H1 (cell line): ENCODE measurements around the gene AP4M1. TPM values are rescaled to one million over a fixed set of nuclear protein-coding genes. Genes with fewer than 3 reads are reported as not detected.

Source experiments
- CTCF ChIA-PET: fragments of 300-600 bp; sonication (Branson Sonifier 250); formaldehyde crosslinking; loops from one replicate; lab custom pipeline; 2021; ENCODE audit not compliant: partially characterized antibody; lab: Charles Lee
- POLR2A ChIA-PET: fragments of 300-600 bp; sonication (Branson Sonifier 250); formaldehyde crosslinking; loops from one replicate; lab custom pipeline; 2021; ENCODE audit warnings: inconsistent platforms; ENCODE audit not compliant: partially characterized antibody; lab: Charles Lee
- DNase-seq, 2 experiments: peaks; one replicate each; pipeline versions ENCODE4 v3.0.0 to v3.0.0-alpha.2; 2010 to 2022; ENCODE audit warnings: low spot score in 2 of 2, low read depth in 1 of 2, mixed read lengths in 1 of 2
- FAIRE-seq: peaks from 2 replicates; lab custom pipeline; 2011; peaks lifted over from hg19 to GRCh38; lab: Jason Lieb, UNC
- H2AFZ ChIP-seq: 2 replicates; pipeline ENCODE4 v1.8.1; 2012; ENCODE audit warnings: low read length, inconsistent platforms
- H2AK5ac ChIP-seq: 2 replicates; pipeline ENCODE4 v1.6.1; 2013; ENCODE audit warnings: low read depth, low read length
- H2BK120ac ChIP-seq: replicated peaks from 2 replicates; pipeline ENCODE3; 2013; ENCODE audit warnings: low read depth, low read length, inconsistent platforms
- H2BK12ac ChIP-seq: 2 replicates; pipeline ENCODE4 v1.6.1; 2013; ENCODE audit warnings: low read depth, low read length
- H2BK15ac ChIP-seq: 2 replicates; pipeline ENCODE4 v1.6.1; 2013; ENCODE audit warnings: low read length
- H2BK20ac ChIP-seq: 2 replicates; pipeline ENCODE4 v1.6.1; 2013; ENCODE audit warnings: low read length
- H2BK5ac ChIP-seq: 2 replicates; pipeline ENCODE4 v1.6.1; 2013; ENCODE audit warnings: low read depth, low read length
- H3K14ac ChIP-seq: 2 replicates; pipeline ENCODE4 v1.6.1; 2013; ENCODE audit warnings: inconsistent platforms; ENCODE audit not compliant: insufficient read length
- H3K18ac ChIP-seq: 2 replicates; pipeline ENCODE4 v1.6.1; 2013; ENCODE audit warnings: low read length; ENCODE audit errors: extremely low read depth
- H3K23ac ChIP-seq: 2 replicates; pipeline ENCODE4 v1.6.1; 2013; ENCODE audit warnings: inconsistent platforms; ENCODE audit not compliant: insufficient read length
- H3K23me2 ChIP-seq: 2 replicates; pipeline ENCODE4 v1.6.1; 2013; ENCODE audit warnings: low read depth, low read length
- H3K27ac ChIP-seq: 2 replicates; pipeline ENCODE4 v1.6.1; 2011; ENCODE audit warnings: low read depth, low read length, inconsistent platforms
- H3K27me3 ChIP-seq, 4 experiments: replicated peaks in 1 of 4; 1 replicate in 1 of 4; 2 replicates in 3 of 4; pipeline versions ENCODE4 v1.6.1 to v1.8.1; 2011 to 2013; ENCODE audit warnings: low read length in 3 of 4, mild to moderate bottlenecking in 3 of 4, inconsistent platforms in 2 of 4, mixed read lengths in 2 of 4, moderate library complexity in 1 of 4; ENCODE audit not compliant: control insufficient read depth in 3 of 4, insufficient read depth in 3 of 4; ENCODE audit errors: extremely low read depth in 1 of 4
- H3K36me3 ChIP-seq, 4 experiments: 2 replicates each; pipeline versions ENCODE4 v1.6.1 to v1.8.1; 2011 to 2013; ENCODE audit warnings: mild to moderate bottlenecking in 4 of 4, low read length in 3 of 4, moderate library complexity in 2 of 4, control low read depth in 1 of 4, inconsistent platforms in 1 of 4; ENCODE audit not compliant: insufficient read depth in 4 of 4, control insufficient read depth in 2 of 4
- H3K4ac ChIP-seq: replicated peaks from 2 replicates; pipeline ENCODE3; 2013; ENCODE audit warnings: low read length, low read depth, mixed read lengths, inconsistent platforms; ENCODE audit not compliant: insufficient read length
- H3K4me1 ChIP-seq, 4 experiments: replicated peaks in 1 of 4; 1 replicate in 1 of 4; 2 replicates in 3 of 4; pipeline versions ENCODE4 v1.6.1 to v1.8.1; 2011 to 2013; ENCODE audit warnings: low read length in 3 of 4, inconsistent platforms in 2 of 4, mixed read lengths in 1 of 4; ENCODE audit not compliant: insufficient read depth in 4 of 4, control insufficient read depth in 3 of 4
- H3K4me2 ChIP-seq, 2 experiments: 2 replicates each; pipeline versions ENCODE4 v1.6.1 to v1.8.1; 2011 to 2013; ENCODE audit warnings: low read depth in 2 of 2, low read length in 2 of 2, control low read depth in 1 of 2, inconsistent platforms in 1 of 2, mild to moderate bottlenecking in 1 of 2; ENCODE audit not compliant: insufficient read depth in 1 of 2
- H3K4me3 ChIP-seq, 4 experiments: fragments of 200-600, 300-600 bp in 1 of 4; sonication (generic), shearing (Covaris generic), sonication (Bioruptor Twin) in 1 of 4; 2 replicates each; pipeline versions ENCODE4 v1.5.1 to v1.8.1; 2011 to 2016; ENCODE audit warnings: low read length in 4 of 4, low read depth in 3 of 4, control low read depth in 2 of 4, inconsistent platforms in 2 of 4, mild to moderate bottlenecking in 2 of 4, mixed read lengths in 1 of 4, moderate library complexity in 1 of 4; ENCODE audit not compliant: insufficient read depth in 2 of 4; ENCODE audit errors: extremely low read depth in 1 of 4
- H3K56ac ChIP-seq: replicated peaks from 2 replicates; pipeline ENCODE3; 2013; ENCODE audit warnings: low read depth, mild to moderate bottlenecking, mixed read lengths, low read length, inconsistent platforms; ENCODE audit not compliant: insufficient read length
- H3K79me1 ChIP-seq: 2 replicates; pipeline ENCODE4 v1.6.1; 2013; ENCODE audit warnings: low read depth, low read length, control low read depth
- H3K79me2 ChIP-seq, 2 experiments: 2 replicates each; pipeline versions ENCODE4 v1.6.1 to v1.8.1; 2012 to 2013; ENCODE audit warnings: low read length in 2 of 2, mild to moderate bottlenecking in 2 of 2, inconsistent platforms in 1 of 2; ENCODE audit not compliant: insufficient read depth in 2 of 2, control insufficient read depth in 1 of 2
- H3K9ac ChIP-seq, 4 experiments: replicated peaks in 1 of 4; 1 replicate in 1 of 4; 2 replicates in 3 of 4; pipeline versions ENCODE4 v1.6.1 to v1.8.1; 2011 to 2013; ENCODE audit warnings: low read depth in 3 of 4, low read length in 3 of 4, control low read depth in 2 of 4, mild to moderate bottlenecking in 2 of 4, moderate library complexity in 2 of 4, inconsistent platforms in 1 of 4; ENCODE audit errors: extremely low read depth in 1 of 4
- H3K9me3 ChIP-seq, 2 experiments: 2 replicates each; pipeline versions ENCODE4 v1.6.1 to v1.8.1; 2012 to 2013; ENCODE audit warnings: mild to moderate bottlenecking in 2 of 2, moderate library complexity in 2 of 2, control low read depth in 1 of 2, inconsistent platforms in 1 of 2, low read depth in 1 of 2, low read length in 1 of 2, mixed read lengths in 1 of 2; ENCODE audit not compliant: insufficient read depth in 2 of 2
- H4K20me1 ChIP-seq, 2 experiments: replicated peaks in 1 of 2; 2 replicates each; pipeline versions ENCODE3 to v1.8.1; 2011 to 2013; ENCODE audit warnings: inconsistent platforms in 2 of 2, low read length in 2 of 2, mild to moderate bottlenecking in 1 of 2; ENCODE audit not compliant: insufficient read depth in 2 of 2, control insufficient read depth in 1 of 2
- H4K5ac ChIP-seq: 2 replicates; pipeline ENCODE4 v1.6.1; 2013; ENCODE audit warnings: low read length, low read depth, mixed read lengths, inconsistent platforms; ENCODE audit not compliant: insufficient read length
- H4K8ac ChIP-seq: 2 replicates; pipeline ENCODE4 v1.8.0; 2013; ENCODE audit warnings: mild to moderate bottlenecking, moderate library complexity, low read length, inconsistent platforms; ENCODE audit not compliant: insufficient read depth; ENCODE audit errors: extremely low read depth
- H4K91ac ChIP-seq: replicated peaks from 2 replicates; pipeline ENCODE3; 2013; ENCODE audit warnings: low read length, mixed read lengths, inconsistent platforms; ENCODE audit not compliant: insufficient read length
- CTBP2 ChIP-seq: IDR thresholded peaks from 2 replicates; pipeline ENCODE4 v1.7.0; 2011; ENCODE audit warnings: borderline replicate concordance, mild to moderate bottlenecking, moderate library complexity, mixed read lengths, low read length; ENCODE audit not compliant: insufficient read depth, insufficient read length
- EP300 ChIP-seq, 2 experiments: IDR thresholded peaks; 1 replicate in 1 of 2; 2 replicates in 1 of 2; pipeline ENCODE4 v1.6.1; 2011 to 2012; ENCODE audit warnings: low read depth in 2 of 2, low read length in 2 of 2, mild to moderate bottlenecking in 2 of 2, borderline replicate concordance in 1 of 2, inconsistent platforms in 1 of 2, moderate library complexity in 1 of 2
- KDM5A ChIP-seq: fragments of 200-600 bp; IDR thresholded peaks from 2 replicates; pipeline ENCODE4 v1.7.1; 2012; ENCODE audit warnings: mild to moderate bottlenecking, low read length, inconsistent platforms, mixed read lengths
- MAX ChIP-seq: IDR thresholded peaks from 2 replicates; pipeline ENCODE4 v1.6.1; 2012; ENCODE audit warnings: inconsistent platforms
- PHF8 ChIP-seq: fragments of 200-600 bp; sonication (generic); conservative IDR thresholded peaks from 2 replicates; pipeline ENCODE4 v1.7.1; 2012; ENCODE audit warnings: low read depth, mild to moderate bottlenecking, inconsistent platforms, low read length, moderate library complexity
- TAF1 ChIP-seq: IDR thresholded peaks from 2 replicates; pipeline ENCODE4 v1.6.1; 2011; ENCODE audit warnings: mild to moderate bottlenecking, low read depth, low read length
- WGBS, 2 experiments: shearing (Covaris generic) in 1 of 2; methylation state at CpG; one replicate each; pipeline versions ENCODE4 v1.1.6 to v1.1.7; 2013 to 2015; ENCODE audit warnings: low lambda C conversion rate in 2 of 2, mixed read lengths in 2 of 2, inconsistent platforms in 1 of 2, low coverage in 1 of 2, missing lambda C conversion rate in 1 of 2; ENCODE audit not compliant: insufficient replicate concordance in 2 of 2, insufficient coverage in 1 of 2, insufficient read length in 1 of 2; ENCODE audit errors: extremely low coverage in 1 of 2, missing lambda C conversion rate in 1 of 2; 5-methylcytosine and 5-hydroxymethylcytosine counted together
- polyA plus RNA-seq, 7 experiments: library from polyadenylated mRNA; depleted of rRNA in 3 of 7; stranded (reverse) in 5 of 7; unstranded in 2 of 7; fragments of >200 nt in 5 of 7; fragments of 200-250 nt in 2 of 7; gene quantifications; 1 replicate in 5 of 7; 2 replicates in 1 of 7; 4 replicates in 1 of 7; pipeline versions ENCODE4 v1.2.1 to v1.2.3, GENCODE V29; 2011 to 2013; ENCODE audit warnings: missing spikeins in 2 of 7, mixed read lengths in 2 of 7
- total RNA-seq: library from RNA; stranded (reverse); fragmentation: NEBNext Ultra II Directional; extraction: Animal tissue kit (Norgen Biotek cat#: 25700); gene quantifications from 2 replicates; pipeline ENCODE4 v1.2.1, GENCODE V29; 2021

The AP4M1 gene
- total and polyA plus RNA-seq, 2 of the 8 experiments (the other 6 are each of a cell fraction or from before 2014, with no cell fraction given), result 15.2 to 16.6 TPM

GRCh38 chr7:100157069-100157333 lies 55.6 kb downstream of the AP4M1 start:
- Histone ChIP-seq H3K23ac (no peak overlapping the region), H4K20me1 (peaks cover 12 to 32% of the 10 kb centered on the region in 2 experiments), H3K56ac (no peak overlapping the region), H3K9ac (peak overlapping the region in 1 of 4 experiments; percentile 24; a peak in 1 of 7 replicates), H3K36me3 (peaks cover 8 to 44% (median 24%) of the 10 kb centered on the region in 4 experiments), H2BK15ac (no peak overlapping the region), H2AFZ (no peak overlapping the region), H3K79me1 (no peaks in the 10 kb centered on the region; the same call in 1 of the 2 replicates), H3K4me1 (peaks cover 0 to 12% (median 8%) of the 10 kb centered on the region in 4 experiments; a peak in 5 of 7 replicates), H3K4ac (no peak overlapping the region), H2BK20ac (no peak overlapping the region), H3K14ac (no peak overlapping the region), H4K91ac (no peak overlapping the region), H2BK5ac (no peak overlapping the region), H3K4me3 (peak overlapping the region in 2 of 4 experiments; percentile 5 to 88; a peak in 2 of 8 replicates), H3K18ac (no peak overlapping the region), H3K27me3 (no peaks in the 10 kb centered on the region), H4K8ac (peak overlapping the region; percentile 38; the same call in 1 of the 2 replicates), H4K5ac (no peak overlapping the region), H2BK12ac (no peak overlapping the region), H3K4me2 (peak overlapping the region; percentile 75 to 94; a peak in 3 of 4 replicates), H3K23me2 (peaks cover 6% of the 10 kb centered on the region), H3K27ac (no peak overlapping the region), H3K79me2 (no peaks in the 10 kb centered on the region), H2AK5ac (no peak overlapping the region), H2BK120ac (no peak overlapping the region), H3K9me3 (no peaks in the 10 kb centered on the region)
- TF ChIP-seq PHF8, result no peak
- TF ChIP-seq CTBP2, result no peak
- TF ChIP-seq MAX, result no peak
- TF ChIP-seq EP300 (IDR thresholded peaks at IDR 0.05; ENCODE audit: borderline replicate concordance in 1 of 2, low read depth in 2 of 2, low read length in 2 of 2), result no peak
- TF ChIP-seq KDM5A, result no peak
- TF ChIP-seq TAF1, result no peak
- POLR2A ChIA-PET, result interaction anchor here (0.8 to 9.9 kb wide), 14 partner anchors 7 to 271 kb away, joined by 3 to 145 read pairs (median 6); partner anchors contain the start of genes AP4M1, GAL3ST4, GPC2 and LAMTOR4
- FAIRE-seq (no peak), DNase-seq (no peak)
- CTCF ChIA-PET, result interaction anchor here (1.1 to 7.9 kb wide), 6 partner anchors 10 to 60 kb away, joined by 3 to 83 read pairs (median 4); no protein-coding TSS in a partner anchor
- 72% methylated on average over 5 of the region's 5 CpGs; no CpG with 5 or more reads in 1 of the 2 experiments for WGBS, 2 experiments
